ENCODE measurements around the gene MACROH2A1. TPM values are rescaled to one million over a fixed set of nuclear protein-coding genes. Genes with fewer than 3 reads are reported as not detected.

Gene MACROH2A1
- total RNA-seq: 10 to 100 TPM; 96.3 to 99.5 TPM
- 100 to 1,000 TPM; 101 to 121 (median 105) TPM for polyA plus RNA-seq
- total RNA-seq: 121 to 251 (median 148) reads per million in 6 experiments

DNA sequence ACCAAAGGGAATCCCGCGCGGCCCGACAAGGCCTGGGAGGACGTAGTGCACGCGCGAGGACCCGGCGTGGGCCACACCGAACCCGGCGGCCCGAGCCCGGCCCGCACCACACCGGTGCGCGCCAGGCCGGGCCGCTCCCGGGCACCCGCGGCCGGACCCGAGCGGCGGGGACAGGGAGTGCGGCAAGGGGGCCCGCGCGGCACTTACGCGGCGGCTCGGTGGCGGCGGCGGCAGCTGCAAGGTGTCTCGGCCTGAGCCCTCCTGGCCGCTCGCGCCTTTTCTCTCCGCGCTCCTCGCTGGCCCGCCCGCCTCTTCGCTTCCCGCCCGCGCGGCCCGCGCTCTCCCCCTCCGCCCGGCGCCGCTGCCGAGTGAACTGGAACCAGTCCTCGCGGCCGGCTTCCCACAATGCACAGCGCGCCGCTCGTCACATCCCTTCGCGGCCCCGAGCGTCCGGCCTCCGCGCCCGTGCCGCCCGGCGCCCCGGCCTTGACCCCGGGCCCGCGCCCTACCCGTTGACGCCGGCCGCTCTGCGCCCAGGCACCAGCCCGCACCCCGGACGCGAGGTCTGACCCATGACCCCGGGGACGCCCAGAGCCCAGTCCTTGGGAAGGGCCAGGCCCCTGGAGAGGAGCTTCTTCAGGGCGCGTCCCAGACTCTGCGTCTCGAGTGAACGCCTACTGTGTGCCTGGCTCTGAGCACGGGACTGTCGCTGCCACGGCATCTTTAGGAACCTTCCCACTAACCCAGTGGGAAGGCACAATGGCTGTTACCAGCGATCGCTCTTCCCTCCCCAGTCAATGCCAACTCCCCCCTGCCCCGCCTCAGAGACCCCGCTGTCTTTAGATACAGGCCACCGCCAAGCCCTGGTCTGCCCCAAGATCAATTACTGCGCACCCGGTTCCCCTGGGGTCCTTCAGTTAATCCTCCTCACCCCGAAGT, at the start of gene MACROH2A1:
Gene MACROH2A1, minus strand, starts transcription at position 377 of the 939 bp plus-strand sequence. CDS start 10,138 bp downstream, outside the sequence.
- POLR2A ChIA-PET: no interaction called here
- no peaks in the 10 kb centered on the region for H3K27me3 Mint-ChIP-seq
- H3K9me3 Mint-ChIP-seq: no peaks in the 10 kb centered on the region
- DNase-seq (peak; percentile 60 to 84 (median 76)), ATAC-seq (peak; percentile 84 to 88)
- peak within 1 kb of the TSS; percentile 85 to 95 (median 91) for H3K27ac Mint-ChIP-seq
- peaks cover 20 to 54% (median 53%) of the 10 kb centered on the region in 4 donors for H3K4me1 Mint-ChIP-seq
- peak within 1 kb of the TSS; percentile 87 to 95 (median 91) for H3K4me3 Mint-ChIP-seq
- peaks cover 0 to 2% (median 0%) of the 10 kb centered on the region in 3 donors for H3K36me3 Mint-ChIP-seq

DNA sequence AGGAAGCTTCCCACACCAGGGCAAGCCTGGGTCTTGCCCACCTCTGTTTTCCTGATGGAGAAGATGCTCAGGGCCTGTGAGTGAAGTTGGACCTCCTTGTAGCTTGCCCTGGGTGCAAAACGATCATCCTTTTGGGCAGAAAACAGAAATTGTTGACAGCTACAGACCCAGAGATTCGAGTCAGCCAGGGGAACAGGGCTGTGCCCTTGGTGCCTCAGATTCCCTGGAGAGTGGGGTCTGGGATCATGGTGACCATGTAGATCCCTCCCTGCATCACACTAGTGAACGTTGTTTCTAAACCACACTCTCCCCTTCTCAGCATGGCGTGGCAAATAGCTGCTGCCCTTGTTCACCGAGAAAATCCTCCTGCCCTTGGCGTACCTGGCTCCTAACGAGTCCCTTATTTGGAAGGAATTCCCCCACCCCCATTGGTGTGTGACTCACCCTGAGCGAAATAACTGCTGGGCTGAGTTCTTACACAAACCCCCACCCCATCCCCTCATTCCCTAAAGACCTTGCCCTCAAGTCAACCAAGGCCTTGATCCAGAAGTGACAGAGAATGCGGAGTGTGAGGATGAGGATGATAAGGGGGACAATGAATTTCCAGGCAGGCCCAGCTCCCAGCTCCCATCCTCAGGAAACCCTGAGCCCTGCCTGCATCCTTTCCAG, 49.2 kb upstream of the MACROH2A1 start:
- peaks cover 0 to 8% (median 0%) of the 10 kb centered on the region in 4 donors for H3K4me1 Mint-ChIP-seq
- peaks cover 1 to 10% (median 6%) of the 10 kb centered on the region in 5 donors for H3K27me3 Mint-ChIP-seq
- H3K4me3 Mint-ChIP-seq: no peak overlapping the region
- no peaks in the 10 kb centered on the region for H3K36me3 Mint-ChIP-seq
- ATAC-seq: no peak
- no peak for DNase-seq
- no peaks in the 10 kb centered on the region for H3K9me3 Mint-ChIP-seq
- H3K27ac Mint-ChIP-seq: no peak overlapping the region
- POLR2A ChIA-PET: no interaction called here

DNA sequence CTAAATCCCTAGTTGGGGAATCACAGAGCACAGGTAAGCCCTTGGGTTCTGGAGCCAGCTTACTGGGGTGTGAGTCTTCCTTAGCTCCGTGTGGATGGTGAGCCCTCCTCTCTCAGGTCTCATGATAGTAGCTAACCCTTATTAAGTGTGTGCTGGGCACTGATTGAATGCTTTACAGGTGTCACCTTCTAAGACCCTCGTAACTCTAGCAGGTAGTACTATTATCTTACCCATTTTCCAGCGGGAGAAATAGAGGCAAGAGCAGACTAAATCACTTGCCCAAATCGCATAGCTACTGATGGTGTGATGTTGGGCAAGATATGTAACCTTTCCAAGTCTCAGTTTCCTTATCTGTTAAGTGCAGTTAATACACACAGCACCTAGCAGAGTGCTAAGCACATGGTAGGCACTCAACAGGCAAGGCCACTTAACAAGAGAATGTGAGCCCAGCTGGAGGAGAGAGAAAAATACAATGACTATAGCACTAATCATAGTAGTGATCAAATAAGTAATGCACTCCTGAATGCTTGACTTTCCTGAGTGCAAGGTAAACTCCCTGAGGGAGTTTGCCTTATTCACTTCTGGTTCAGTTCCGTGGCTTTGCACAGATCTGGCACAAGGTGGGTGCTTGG, 48.4 kb upstream of the MACROH2A1 start, which contains the start of gene DCANP1:
Gene DCANP1, minus strand, starts transcription at position 51 of the 632 bp plus-strand sequence. CDS start 240 bp downstream, outside the sequence.
- POLR2A ChIA-PET: no interaction called here
- Mint-ChIP-seq H3K27ac (no peak within 1 kb of the TSS), H3K27me3 (peaks cover 0 to 10% (median 6%) of the 10 kb centered on the region in 5 donors), H3K4me1 (peaks cover 0 to 10% (median 0%) of the 10 kb centered on the region in 4 donors), H3K4me3 (no peak within 1 kb of the TSS), H3K36me3 (no peaks in the 10 kb centered on the region), H3K9me3 (no peaks in the 10 kb centered on the region)
- DNase-seq (no peak), ATAC-seq (no peak)

DNA sequence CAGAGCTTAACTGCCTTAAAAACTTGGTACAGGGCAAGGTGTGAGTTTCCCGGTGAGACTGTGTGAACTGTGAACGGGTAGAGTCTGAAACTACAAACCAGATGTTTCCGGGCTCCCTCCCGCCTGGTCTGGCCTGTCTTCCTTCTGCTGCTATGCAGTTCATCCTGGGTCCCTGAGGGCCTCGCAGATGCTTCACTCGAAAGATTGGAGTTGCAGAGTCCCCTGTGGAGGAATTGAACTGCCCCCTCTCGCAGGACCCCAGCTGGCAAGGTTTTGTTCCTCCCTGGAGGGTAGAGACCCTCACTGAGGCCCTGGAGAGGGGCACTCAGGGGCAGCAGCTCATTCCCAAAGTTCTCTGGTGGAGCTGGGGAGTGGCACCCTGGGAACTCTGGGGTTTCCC, 47.6 kb upstream of the MACROH2A1 start:
- Mint-ChIP-seq H3K27me3 (peaks cover 0 to 10% (median 6%) of the 10 kb centered on the region in 5 donors), H3K36me3 (no peaks in the 10 kb centered on the region), H3K9me3 (no peaks in the 10 kb centered on the region), H3K4me1 (peaks cover 0 to 17% (median 0%) of the 10 kb centered on the region in 4 donors), H3K4me3 (no peak overlapping the region), H3K27ac (no peak overlapping the region)
- no peak for DNase-seq
- no peak for ATAC-seq
- POLR2A ChIA-PET: no interaction called here

DNA sequence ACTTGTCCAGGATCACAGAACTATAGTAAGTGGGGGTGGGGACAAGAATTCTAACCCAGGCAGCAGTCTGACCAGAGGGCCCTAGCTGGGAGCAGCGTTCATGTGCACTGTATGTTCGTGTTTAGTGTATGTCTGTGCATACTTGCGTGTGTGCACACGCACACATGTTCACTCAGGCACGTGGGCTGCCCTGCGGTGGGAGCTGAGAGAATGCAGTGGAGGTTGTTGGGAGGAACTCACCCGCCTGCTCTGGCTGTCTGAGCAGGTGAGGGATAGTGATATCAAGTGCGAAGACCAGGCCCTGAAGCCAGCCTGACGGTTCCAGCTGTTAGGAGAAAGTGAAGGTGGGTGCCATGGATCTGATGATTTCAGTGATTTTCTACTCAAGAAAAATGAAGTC, 47.2 kb upstream of the MACROH2A1 start:
- DNase-seq (no peak), ATAC-seq (no peak)
- Mint-ChIP-seq H3K36me3 (no peaks in the 10 kb centered on the region), H3K27ac (no peak overlapping the region), H3K27me3 (peaks cover under 1 to 10% (median 6%) of the 10 kb centered on the region in 5 donors), H3K9me3 (no peaks in the 10 kb centered on the region), H3K4me1 (peaks cover 0 to 17% (median under 1%) of the 10 kb centered on the region in 4 donors), H3K4me3 (no peak overlapping the region)
- POLR2A ChIA-PET: no interaction called here

DNA sequence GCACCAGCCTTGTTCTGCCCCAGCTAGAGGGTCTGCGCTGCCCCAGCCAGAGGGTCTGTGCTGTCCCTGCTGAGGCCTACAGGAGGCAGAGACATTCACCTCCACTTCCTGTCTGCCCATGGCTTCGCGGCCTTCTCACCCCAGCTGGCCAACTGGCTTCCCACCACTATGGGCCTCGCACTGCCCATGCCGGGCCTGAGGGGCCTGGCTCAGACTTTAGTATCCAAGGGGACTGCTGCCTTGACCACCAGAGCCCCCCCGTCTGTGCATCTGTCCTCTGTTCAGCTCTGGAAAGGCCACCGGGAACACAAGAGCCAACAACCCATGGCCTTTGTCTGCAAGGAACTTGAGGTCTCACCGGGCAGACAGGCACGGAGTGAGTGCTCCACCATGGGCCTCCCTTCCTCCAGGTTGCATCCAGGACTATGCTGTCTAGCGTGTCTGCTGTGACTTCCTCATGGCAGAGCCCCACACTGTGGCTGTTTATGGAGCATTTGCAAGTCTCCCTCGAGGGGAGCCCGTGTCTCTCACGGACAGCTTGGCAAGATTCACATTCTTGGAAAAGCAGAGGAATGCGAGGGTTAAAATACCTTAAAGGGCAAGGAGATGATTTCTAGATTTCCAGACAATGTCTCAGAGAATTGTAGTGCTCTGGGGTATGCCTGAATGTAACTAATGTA, 46.4 kb upstream of the MACROH2A1 start:
- Mint-ChIP-seq H3K27ac (no peak overlapping the region), H3K4me1 (peaks cover 0 to 18% (median 2%) of the 10 kb centered on the region in 4 donors), H3K36me3 (no peaks in the 10 kb centered on the region), H3K4me3 (no peak overlapping the region), H3K9me3 (no peaks in the 10 kb centered on the region), H3K27me3 (peaks cover 1 to 7% (median 6%) of the 10 kb centered on the region in 5 donors)
- DNase-seq (no peak), ATAC-seq (no peak)
- POLR2A ChIA-PET: no interaction called here

DNA sequence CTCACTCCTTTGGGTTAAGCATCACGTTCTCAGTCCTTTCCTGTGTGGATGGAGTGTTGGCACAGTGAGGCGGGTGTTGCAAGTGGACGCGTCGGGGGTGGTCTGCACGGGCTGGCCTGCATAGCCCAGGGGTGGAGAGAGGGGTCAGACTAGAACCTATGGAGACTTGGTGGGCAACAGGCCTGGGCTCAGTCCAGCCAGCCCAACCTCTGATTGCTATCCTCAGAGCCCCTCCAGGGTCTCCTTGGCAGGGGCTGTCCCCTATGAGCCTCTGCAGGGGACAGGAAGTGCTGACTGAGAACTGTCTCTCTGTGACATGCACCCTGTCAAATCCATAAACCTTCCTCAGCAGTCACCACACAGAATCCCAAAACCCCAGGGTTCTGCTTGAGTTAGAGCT, 45.9 kb upstream of the MACROH2A1 start:
- DNase-seq (no peak), ATAC-seq (no peak)
- POLR2A ChIA-PET: no interaction called here
- no peaks in the 10 kb centered on the region for H3K9me3 Mint-ChIP-seq
- no peaks in the 10 kb centered on the region for H3K36me3 Mint-ChIP-seq
- no peak overlapping the region for H3K4me3 Mint-ChIP-seq
- H3K4me1 Mint-ChIP-seq: peaks cover 0 to 18% (median 2%) of the 10 kb centered on the region in 4 donors
- peaks cover 1 to 7% (median 6%) of the 10 kb centered on the region in 5 donors for H3K27me3 Mint-ChIP-seq
- H3K27ac Mint-ChIP-seq: no peak overlapping the region

DNA sequence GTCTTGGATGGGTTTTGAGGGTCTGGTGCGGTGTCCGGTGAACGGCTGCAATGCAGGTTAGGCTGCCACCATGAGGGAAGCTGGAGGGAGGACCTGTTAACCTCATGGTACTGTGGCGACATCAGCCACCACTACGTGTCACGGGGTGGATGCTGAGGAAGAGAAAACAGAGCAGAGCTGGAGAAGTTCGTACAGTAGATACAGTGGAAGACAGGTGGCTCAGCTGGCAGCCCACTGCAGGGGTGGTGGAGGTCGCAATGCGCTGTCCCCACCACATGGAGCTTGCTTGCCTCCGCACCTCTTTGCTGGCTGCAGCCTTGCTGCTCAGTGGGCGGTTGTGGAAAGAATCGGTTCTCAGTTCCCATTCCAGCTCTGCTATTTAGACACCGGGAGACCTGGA, 45.3 kb upstream of the MACROH2A1 start:
- H3K4me3 Mint-ChIP-seq: no peak overlapping the region
- no peak for DNase-seq
- POLR2A ChIA-PET: no interaction called here

DNA sequence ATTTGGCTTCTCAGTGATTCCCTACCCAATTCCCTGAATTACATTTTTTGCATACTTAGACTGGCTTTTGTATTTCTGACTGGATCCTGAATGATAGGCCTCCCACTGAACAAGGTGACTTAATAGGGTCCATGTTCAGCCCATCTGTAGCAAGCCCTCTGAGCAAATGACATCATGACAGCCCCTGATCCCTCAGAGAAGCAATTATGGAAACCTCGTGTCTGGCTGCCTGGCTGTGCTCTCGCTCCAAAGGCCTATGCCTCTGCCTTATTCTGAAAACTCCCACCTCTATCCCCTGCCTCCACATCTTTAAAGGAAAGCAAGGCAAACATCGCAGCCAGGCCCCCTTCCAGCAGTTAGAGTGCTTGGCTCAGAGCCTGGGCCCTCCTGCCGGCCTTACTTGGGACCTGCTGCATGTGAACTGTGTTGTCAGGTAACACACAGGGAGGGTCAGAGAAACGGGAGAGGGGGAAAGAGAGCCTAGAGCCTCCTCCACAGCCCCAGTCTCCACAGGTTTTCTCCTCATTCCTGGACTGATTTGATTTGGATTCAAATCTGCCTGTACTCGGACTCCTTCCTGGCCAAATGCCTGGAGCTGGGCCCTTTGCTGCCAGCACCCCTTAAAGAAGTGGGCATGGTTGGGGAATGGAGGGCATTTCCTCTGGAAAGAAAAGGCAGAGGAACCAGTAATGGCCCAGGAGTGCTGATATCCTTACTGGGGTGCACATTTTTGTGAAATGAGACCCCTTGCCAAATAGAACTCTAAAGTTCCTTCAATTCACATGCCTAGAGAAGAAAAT, 44.3 kb upstream of the MACROH2A1 start:
- H3K36me3 Mint-ChIP-seq: no peaks in the 10 kb centered on the region
- H3K27me3 Mint-ChIP-seq: peaks cover 2 to 7% (median 3%) of the 10 kb centered on the region in 5 donors
- H3K4me3 Mint-ChIP-seq: no peak overlapping the region
- POLR2A ChIA-PET: no interaction called here
- peaks cover 0 to 22% (median 2%) of the 10 kb centered on the region in 4 donors for H3K4me1 Mint-ChIP-seq
- no peak overlapping the region for H3K27ac Mint-ChIP-seq
- DNase-seq (peak in 1 of 10 donors; percentile 0), ATAC-seq (no peak)
- H3K9me3 Mint-ChIP-seq: no peaks in the 10 kb centered on the region

More for the DNA sequence above, 45.3 kb upstream of the MACROH2A1 start:
- peaks cover 0 to 18% (median 2%) of the 10 kb centered on the region in 4 donors for H3K4me1 Mint-ChIP-seq
- no peaks in the 10 kb centered on the region for H3K36me3 Mint-ChIP-seq
- no peak for ATAC-seq
- peak overlapping the region in 1 of 10 donors; percentile 63 for H3K27ac Mint-ChIP-seq
- peaks cover 1 to 7% (median 6%) of the 10 kb centered on the region in 5 donors for H3K27me3 Mint-ChIP-seq
- no peaks in the 10 kb centered on the region for H3K9me3 Mint-ChIP-seq

DNA sequence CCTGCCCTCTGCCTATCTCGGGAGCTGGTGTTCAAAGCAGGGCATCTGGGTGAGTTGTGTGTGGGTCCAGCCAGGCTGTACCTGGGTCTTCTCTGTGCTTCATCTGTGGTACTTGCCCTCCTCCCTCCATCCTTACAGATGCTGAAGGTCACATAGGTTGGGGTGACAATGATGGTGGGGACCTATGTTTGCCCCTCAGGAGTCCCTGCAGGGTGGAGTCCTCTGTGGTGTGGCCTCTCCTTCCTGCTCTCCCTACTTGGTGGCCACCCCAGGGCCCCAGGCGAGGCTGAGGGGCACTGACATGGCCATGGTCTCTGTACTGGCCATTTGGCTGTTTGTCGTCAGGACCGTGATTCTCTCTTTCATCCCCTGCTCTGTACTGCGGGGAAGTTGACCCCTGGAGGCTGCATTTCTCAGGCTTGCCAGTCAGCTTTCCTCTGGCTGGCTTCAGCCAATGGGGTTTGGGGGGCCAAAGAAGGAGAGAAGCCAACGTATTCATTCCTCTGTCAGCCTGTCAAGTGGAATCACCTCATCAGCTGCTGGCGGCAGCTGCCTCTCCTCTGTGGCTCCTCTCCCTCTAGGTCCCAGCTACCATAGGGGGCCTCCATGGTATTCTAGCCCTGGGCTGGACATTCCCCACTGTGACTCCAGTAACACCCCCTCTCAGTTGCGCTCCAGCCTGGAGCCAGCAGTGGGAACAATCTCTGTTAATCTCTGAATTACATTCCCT, 43.6 kb upstream of the MACROH2A1 start:
- H3K4me1 Mint-ChIP-seq: peaks cover 0 to 23% (median 2%) of the 10 kb centered on the region in 4 donors
- H3K4me3 Mint-ChIP-seq: no peak overlapping the region
- H3K27ac Mint-ChIP-seq: peak overlapping the region in 1 of 10 donors; percentile 12
- no peaks in the 10 kb centered on the region for H3K36me3 Mint-ChIP-seq
- no peak for ATAC-seq
- POLR2A ChIA-PET: no interaction called here
- peaks cover 0 to 7% (median 3%) of the 10 kb centered on the region in 5 donors for H3K27me3 Mint-ChIP-seq
- no peaks in the 10 kb centered on the region for H3K9me3 Mint-ChIP-seq
- peak in 1 of 10 donors; percentile 12 for DNase-seq

DNA sequence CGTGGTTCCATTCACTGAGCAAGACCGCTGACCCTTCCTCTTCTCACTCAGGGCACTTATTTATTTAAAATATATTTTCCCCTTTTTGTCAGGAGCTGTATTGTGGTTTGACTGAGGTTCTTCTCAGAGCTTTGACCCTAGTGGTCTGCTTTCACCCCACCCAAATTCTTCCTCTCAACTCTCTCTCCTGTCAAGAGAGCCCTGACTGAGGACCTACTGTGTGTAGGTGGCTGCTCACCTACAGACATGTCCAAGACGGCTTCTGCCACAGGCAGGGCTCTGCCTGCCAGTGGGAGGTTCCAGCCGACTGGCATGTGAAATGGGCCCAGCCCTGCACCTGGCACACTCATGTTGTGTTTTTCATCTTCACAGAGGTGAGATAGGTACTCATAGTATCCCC, 42.9 kb upstream of the MACROH2A1 start:
- POLR2A ChIA-PET: no interaction called here
- H3K27me3 Mint-ChIP-seq: peaks cover under 1 to 5% (median 2%) of the 10 kb centered on the region in 5 donors
- ATAC-seq (no peak), DNase-seq (peak in 1 of 10 donors; percentile 7)
- no peak overlapping the region for H3K4me3 Mint-ChIP-seq
- H3K4me1 Mint-ChIP-seq: peaks cover 0 to 27% (median 2%) of the 10 kb centered on the region in 4 donors
- H3K27ac Mint-ChIP-seq: peak overlapping the region in 1 of 10 donors; percentile 12
- H3K9me3 Mint-ChIP-seq: no peaks in the 10 kb centered on the region
- H3K36me3 Mint-ChIP-seq: no peaks in the 10 kb centered on the region
